Cortex of kidney (tissue), 1 donor: Measurements from ENCODE around the gene NFIA.

Experiments used
- DNase-seq: peaks from one replicate; lab custom pipeline; 2025; lab: John Stamatoyannopoulos, UW

Gene NFIA

GRCh38 chr1:61083807-61084440 is 1.6 kb downstream of the NFIA start:
- no peak for DNase-seq

GRCh38 chr1:61084491-61085031 is 2.2 kb downstream of the NFIA start:
- DNase-seq: no peak

- no peak for DNase-seq
Measured at GRCh38 chr1:61085206-61085982, 3.0 kb downstream of the NFIA start.

- no peak for DNase-seq
Measured at GRCh38 chr1:61085983-61086644, 3.8 kb downstream of the NFIA start.

- DNase-seq: no peak
Measured at GRCh38 chr1:61087571-61087970, 5.2 kb downstream of the NFIA start.

GRCh38 chr1:61088163-61088974 is 6.0 kb downstream of the NFIA start:
- DNase-seq: no peak

GRCh38 chr1:61089338-61089737 is 7.0 kb downstream of the NFIA start:
- DNase-seq: no peak

GRCh38 chr1:61089741-61090140 is 7.4 kb downstream of the NFIA start:
- DNase-seq: no peak

- no peak for DNase-seq
Measured at GRCh38 chr1:61090546-61091202, 8.3 kb downstream of the NFIA start.

GRCh38 chr1:61091455-61091854 is 9.1 kb downstream of the NFIA start:
- no peak for DNase-seq

GRCh38 chr1:61092642-61093041 is 10.3 kb downstream of the NFIA start:
- no peak for DNase-seq

GRCh38 chr1:61093525-61094137 is 11.3 kb downstream of the NFIA start:
- DNase-seq: no peak

- no peak for DNase-seq
Measured at GRCh38 chr1:61094677-61095469, 12.5 kb downstream of the NFIA start.

- no peak for DNase-seq
Measured at GRCh38 chr1:61095470-61095812, 13.1 kb downstream of the NFIA start.

GRCh38 chr1:61097317-61097716 is 15.0 kb downstream of the NFIA start:
- DNase-seq: no peak

GRCh38 chr1:61097722-61098121 is 15.4 kb downstream of the NFIA start:
- DNase-seq: no peak

GRCh38 chr1:61098333-61098732 is 16.0 kb downstream of the NFIA start:
- DNase-seq: no peak

GRCh38 chr1:61098906-61099437 is 16.6 kb downstream of the NFIA start:
- DNase-seq: no peak

- no peak for DNase-seq
Measured at GRCh38 chr1:61100578-61100977, 18.2 kb downstream of the NFIA start.

GRCh38 chr1:61101536-61101935 is 19.2 kb downstream of the NFIA start:
- no peak for DNase-seq
